AG08395 (cell line): ENCODE results near the gene ANO3.
"Not testable (repeated sequence)": the region's sequence is repeated elsewhere in the genome, so short reads cannot be mapped to it uniquely, and the experiment has no call there.

Experiments
- DNase-seq: peaks from one replicate; pipeline ENCODE4 v3.0.0; 2012; ENCODE audit warnings: mixed read lengths, low spot score

The ANO3 gene

GRCh38 chr11:26575946-26576345 lies 244.0 kb downstream of the ANO3 start:
- DNase-seq: no peak

- no peak for DNase-seq
These were observed 247.2 kb downstream of the ANO3 start for GRCh38 chr11:26578998-26579661.

GRCh38 chr11:26579683-26580082 lies 247.8 kb downstream of the ANO3 start:
- DNase-seq: no peak

GRCh38 chr11:26580929-26581328 lies 249.0 kb downstream of the ANO3 start:
- no peak for DNase-seq

- no peak for DNase-seq
These were observed 251.6 kb downstream of the ANO3 start for GRCh38 chr11:26583550-26583949.

- DNase-seq: no peak
These were observed 252.9 kb downstream of the ANO3 start for GRCh38 chr11:26584818-26585217.

GRCh38 chr11:26587073-26587472 lies 255.1 kb downstream of the ANO3 start:
- DNase-seq: no peak

GRCh38 chr11:26593691-26594090 lies 261.8 kb downstream of the ANO3 start:
- no peak for DNase-seq

GRCh38 chr11:26595207-26595865 lies 263.4 kb downstream of the ANO3 start:
- DNase-seq: not testable (repeated sequence)

- not testable (repeated sequence) for DNase-seq
These were observed 265.2 kb downstream of the ANO3 start for GRCh38 chr11:26597049-26597689.

GRCh38 chr11:26597899-26598298 lies 266.0 kb downstream of the ANO3 start:
- DNase-seq: no peak

- peak; percentile 29 for DNase-seq
These were observed 267.5 kb downstream of the ANO3 start for GRCh38 chr11:26599425-26599824.

- DNase-seq: no peak
These were observed 268.0 kb downstream of the ANO3 start for GRCh38 chr11:26599876-26600434.

GRCh38 chr11:26607725-26608506 lies 276.0 kb downstream of the ANO3 start:
- DNase-seq: no peak

- DNase-seq: no peak
These were observed 276.7 kb downstream of the ANO3 start for GRCh38 chr11:26608507-26609146.

- no peak for DNase-seq
These were observed 281.8 kb downstream of the ANO3 start for GRCh38 chr11:26613759-26614158.

GRCh38 chr11:26618441-26618840 lies 286.5 kb downstream of the ANO3 start:
- no peak for DNase-seq

- no peak for DNase-seq
These were observed 288.5 kb downstream of the ANO3 start for GRCh38 chr11:26620282-26621045.

GRCh38 chr11:26621132-26621531 lies 289.2 kb downstream of the ANO3 start:
- DNase-seq: peak; percentile 91

- no peak for DNase-seq
These were observed 290.3 kb downstream of the ANO3 start for GRCh38 chr11:26622181-26622580.

GRCh38 chr11:26623076-26623659 lies 291.2 kb downstream of the ANO3 start:
- DNase-seq: peak; percentile 21
